AG04450 (cell line): ENCODE results near the gene TFCP2. TPM values are rescaled to one million over a fixed set of nuclear protein-coding genes. Genes with fewer than 3 reads are reported as not detected.

ENCODE experiments used
- CTCF ChIA-PET: fragments of 300-600, 350-600 bp; formaldehyde crosslinking; extraction: SDS; loops from one replicate; lab custom pipeline; 2022; ENCODE audit warnings: antibody characterized with exemption, inconsistent platforms; lab: Charles Lee
- POLR2A ChIA-PET: fragments of 350-600 bp; formaldehyde crosslinking; extraction: SDS; loops from one replicate; lab custom pipeline; 2021; ENCODE audit warnings: antibody characterized with exemption, inconsistent platforms; lab: Yijun Ruan, JAX
- DNase-seq: peaks from one replicate; pipeline ENCODE4 v3.0.0-alpha.2; 2011; ENCODE audit warnings: low read depth, low spot score
- H3K27ac ChIP-seq: one replicate; pipeline ENCODE4 v1.5.1; 2012; ENCODE audit warnings: low read depth, low read length, control low read depth
- H3K27me3 ChIP-seq: one replicate; pipeline ENCODE4 v1.6.0; 2012; ENCODE audit warnings: low read length; ENCODE audit not compliant: control insufficient read depth, insufficient read depth
- H3K4me3 ChIP-seq: 2 replicates; pipeline ENCODE4 v1.5.1; 2011; ENCODE audit warnings: mild to moderate bottlenecking, low read depth, low read length, control low read depth
- H3K9me3 ChIP-seq: 2 replicates; pipeline ENCODE4 v1.5.1; 2012; ENCODE audit warnings: low read length; ENCODE audit not compliant: control insufficient read depth, insufficient read depth
- polyA plus RNA-seq: library from polyadenylated mRNA; depleted of rRNA; stranded (reverse); fragments of >200 nt; gene quantifications from 2 replicates; pipeline ENCODE4 v1.2.3, GENCODE V29; 2011
- TF ChIP-seq, protein P1 (sequence below): IDR thresholded peaks from 2 replicates; pipeline ENCODE4 v1.5.1; 2011; ENCODE audit warnings: low read depth, low read length, control low read depth, inconsistent platforms

The TFCP2 gene
- polyA plus RNA-seq, 1 experiment, result 24.9 TPM

DNA sequence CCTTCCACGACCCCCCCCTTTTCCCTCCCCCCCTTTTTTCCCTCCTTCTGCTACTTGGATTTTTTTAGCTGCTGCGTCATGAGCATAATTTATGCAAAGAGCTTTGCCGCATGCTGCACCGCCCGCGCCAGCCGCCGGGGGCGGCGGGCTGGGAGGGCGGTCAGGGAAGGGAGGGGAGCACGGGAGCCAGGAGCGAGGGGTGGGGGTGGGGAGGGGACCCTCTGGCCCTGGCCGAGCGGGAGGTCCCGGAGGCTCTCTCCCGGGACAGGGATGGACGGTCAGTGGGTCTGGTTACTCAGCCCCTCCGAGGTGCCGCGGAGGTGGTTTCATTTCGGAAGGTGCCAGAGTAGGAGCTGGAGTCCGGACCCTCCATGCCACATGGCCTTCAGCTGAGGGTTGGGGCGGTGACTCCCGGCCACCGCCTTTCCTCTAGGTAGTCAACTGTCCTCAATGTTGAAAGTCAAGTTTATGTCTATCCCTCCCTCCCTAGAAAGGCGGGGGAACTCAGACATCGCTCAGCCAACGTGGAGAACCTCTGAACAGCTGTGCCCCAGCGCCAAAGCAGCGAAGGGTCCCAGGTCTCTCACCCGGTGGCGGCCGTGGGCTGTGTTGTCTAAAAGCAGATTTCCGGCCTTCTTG is 45.2 kb upstream of the TFCP2 start, which contains the start of gene POU6F1:
TSS of gene POU6F1 (minus strand) at position 95 of the 639 bp plus-strand sequence. CDS start 11,226 bp downstream, outside the sequence.
- CTCF ChIA-PET, result interaction anchor here (0.6 to 3.1 kb wide), 14 partner anchors 9 to 805 kb away, joined by 3 to 14 read pairs (median 4); partner anchors contain the start of gene DAZAP2
- peak; percentile 23 for DNase-seq
- peak within 1 kb of the TSS; percentile 75 for H3K27ac ChIP-seq
- no peaks in the 10 kb centered on the region for H3K27me3 ChIP-seq
- TF ChIP-seq, protein P1, sequence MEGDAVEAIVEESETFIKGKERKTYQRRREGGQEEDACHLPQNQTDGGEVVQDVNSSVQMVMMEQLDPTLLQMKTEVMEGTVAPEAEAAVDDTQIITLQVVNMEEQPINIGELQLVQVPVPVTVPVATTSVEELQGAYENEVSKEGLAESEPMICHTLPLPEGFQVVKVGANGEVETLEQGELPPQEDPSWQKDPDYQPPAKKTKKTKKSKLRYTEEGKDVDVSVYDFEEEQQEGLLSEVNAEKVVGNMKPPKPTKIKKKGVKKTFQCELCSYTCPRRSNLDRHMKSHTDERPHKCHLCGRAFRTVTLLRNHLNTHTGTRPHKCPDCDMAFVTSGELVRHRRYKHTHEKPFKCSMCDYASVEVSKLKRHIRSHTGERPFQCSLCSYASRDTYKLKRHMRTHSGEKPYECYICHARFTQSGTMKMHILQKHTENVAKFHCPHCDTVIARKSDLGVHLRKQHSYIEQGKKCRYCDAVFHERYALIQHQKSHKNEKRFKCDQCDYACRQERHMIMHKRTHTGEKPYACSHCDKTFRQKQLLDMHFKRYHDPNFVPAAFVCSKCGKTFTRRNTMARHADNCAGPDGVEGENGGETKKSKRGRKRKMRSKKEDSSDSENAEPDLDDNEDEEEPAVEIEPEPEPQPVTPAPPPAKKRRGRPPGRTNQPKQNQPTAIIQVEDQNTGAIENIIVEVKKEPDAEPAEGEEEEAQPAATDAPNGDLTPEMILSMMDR, result peak; percentile 62
- no peaks in the 10 kb centered on the region for H3K9me3 ChIP-seq
- peak within 1 kb of the TSS; percentile 76 for H3K4me3 ChIP-seq
- POLR2A ChIA-PET, result interaction anchor here (0.6 to 2.5 kb wide), 10 partner anchors 21 to 147 kb away, joined by 3 to 21 read pairs (median 5); partner anchors contain the start of genes CSRNP2, DAZAP2 and SMAGP

DNA sequence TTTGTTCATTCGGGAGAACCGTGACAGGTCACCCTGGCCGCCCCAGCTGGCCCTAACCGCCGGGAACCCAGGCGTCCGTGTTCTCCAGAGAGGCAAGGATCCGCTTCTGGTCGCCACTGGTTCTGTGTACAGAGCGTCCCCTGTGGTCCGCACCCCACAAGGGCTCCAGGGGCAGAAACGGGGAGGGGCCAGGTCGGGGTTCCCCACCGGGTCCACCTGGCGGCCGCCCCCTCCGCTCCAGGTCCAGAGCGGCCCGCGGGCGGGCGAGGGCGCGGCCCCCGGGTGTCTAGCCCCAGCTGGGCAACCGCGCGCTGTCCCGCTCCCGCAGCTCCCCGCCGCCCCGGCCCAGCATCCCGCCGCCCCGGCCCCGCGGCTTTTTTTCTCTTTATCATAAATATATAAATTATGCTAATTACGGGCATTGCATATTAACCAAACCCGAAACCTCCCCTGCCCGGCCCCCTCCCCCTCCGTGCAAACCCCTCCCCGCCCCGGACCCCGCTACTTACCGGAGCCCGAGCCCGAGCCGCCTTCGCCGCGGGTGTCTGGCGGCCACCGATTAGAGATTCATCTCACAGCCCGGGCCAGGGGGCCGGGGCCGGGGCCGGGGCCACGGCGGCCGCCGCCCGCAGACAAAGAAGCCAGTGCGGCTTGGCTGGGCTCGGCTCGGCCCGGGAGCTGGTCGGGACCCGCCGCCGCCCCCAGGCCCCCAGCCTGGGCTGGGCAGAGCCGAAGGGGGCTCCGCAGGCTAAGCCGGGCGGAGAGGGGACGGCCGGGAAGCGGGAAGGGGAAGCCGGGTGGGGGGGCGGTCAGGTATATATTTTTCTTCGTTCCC is 44.4 kb upstream of the TFCP2 start:
- Histone ChIP-seq H3K9me3 (no peaks in the 10 kb centered on the region), H3K4me3 (peak overlapping the region; percentile 76), H3K27me3 (no peaks in the 10 kb centered on the region), H3K27ac (peak overlapping the region; percentile 31)
- no peak for DNase-seq
- ChIA-PET POLR2A (interaction anchor here (0.6 to 2.5 kb wide), 11 partner anchors 21 to 179 kb away, joined by 3 to 21 read pairs (median 5); partner anchors contain the start of genes CSRNP2, DAZAP2 and SMAGP), CTCF (interaction anchor here (0.6 to 3.1 kb wide), 10 partner anchors 12 to 806 kb away, joined by 3 to 14 read pairs (median 4); partner anchors contain the start of gene DAZAP2)
- TF ChIP-seq, protein P1, result peak; percentile 26; the same call in 1 of the 2 replicates

DNA sequence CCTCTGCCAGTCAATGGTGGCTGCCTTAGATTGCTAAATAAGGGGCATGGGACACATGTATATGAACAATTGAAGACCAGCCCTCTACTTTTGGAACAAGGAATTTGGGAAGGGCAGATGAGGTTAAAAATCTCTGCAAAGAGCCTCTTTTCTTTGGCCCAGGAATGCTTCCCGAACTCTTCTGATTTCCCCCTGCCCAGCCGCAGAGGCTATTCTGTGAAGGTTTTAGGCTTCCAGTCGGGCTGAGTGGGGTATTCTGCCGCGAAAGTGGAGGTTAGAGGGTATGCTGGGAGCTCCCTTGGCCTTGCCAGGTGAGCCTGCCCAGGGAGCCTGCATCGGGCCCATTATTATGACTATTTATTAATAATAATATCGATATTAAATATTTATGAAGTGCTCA is 43.7 kb upstream of the TFCP2 start:
- no peaks in the 10 kb centered on the region for H3K9me3 ChIP-seq
- TF ChIP-seq, protein P1, result no peak
- H3K4me3 ChIP-seq, result peak overlapping the region; percentile 76
- no peak for DNase-seq
- H3K27ac ChIP-seq, result no peak overlapping the region
- CTCF ChIA-PET, result interaction anchor here (1.4 to 3.1 kb wide), 2 partner anchors 13 to 124 kb away, joined by 4 to 14 read pairs; no protein-coding TSS in a partner anchor
- POLR2A ChIA-PET, result interaction anchor here (2.5 kb wide), 1 partner anchor 22 kb away, joined by 21 read pairs; the partner anchor contains the start of gene DAZAP2
- H3K27me3 ChIP-seq, result no peaks in the 10 kb centered on the region

DNA sequence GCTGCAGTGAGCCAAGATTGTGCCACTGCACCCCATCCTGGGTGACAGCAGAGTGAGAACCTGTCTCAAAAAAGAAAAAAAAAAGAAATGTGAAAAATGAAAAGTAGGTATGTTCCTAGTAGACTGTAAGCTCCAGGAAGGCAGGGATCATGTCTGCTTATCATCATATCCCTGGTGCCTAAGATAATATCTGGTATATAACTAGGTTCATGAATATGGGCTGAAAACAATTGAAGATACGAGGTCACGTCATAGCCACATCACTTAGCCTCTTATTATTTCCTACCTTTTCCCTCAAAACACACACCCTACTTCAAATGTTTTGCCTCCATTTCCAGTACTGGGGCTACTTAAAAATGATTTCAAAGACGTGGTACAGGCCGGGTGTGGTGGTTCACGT is 42.0 kb upstream of the TFCP2 start:
- POLR2A ChIA-PET, result no interaction called here
- TF ChIP-seq, protein P1, result no peak
- Histone ChIP-seq H3K27me3 (no peaks in the 10 kb centered on the region), H3K9me3 (no peaks in the 10 kb centered on the region), H3K4me3 (no peak overlapping the region), H3K27ac (no peak overlapping the region)
- no peak for DNase-seq
- CTCF ChIA-PET, result no interaction called here
